Common myeloid progenitor, CD34-positive (primary cell): Measurements from ENCODE around the gene IGF2R.

ENCODE experiments used
- CTCF ChIA-PET: fragments of 350-600 bp; sonication (Branson Sonifier 250); formaldehyde crosslinking; loops from one replicate; lab custom pipeline; 2021; ENCODE audit warnings: antibody characterized with exemption; lab: Charles Lee
- POLR2A ChIA-PET: fragments of 350-600 bp; sonication (Branson Sonifier 250); formaldehyde crosslinking; loops from one replicate; lab custom pipeline; 2021; ENCODE audit warnings: antibody characterized with exemption; lab: Charles Lee
- DNase-seq, 3 donors: peaks; one replicate each; pipeline versions ENCODE4 v3.0.0 to v3.0.0-alpha.2; 2013
- H3K27ac ChIP-seq, 2 experiments: 1 replicate in 1 of 2; 2 replicates in 1 of 2; pipeline ENCODE4 v1.7.0; 2013; ENCODE audit warnings: inconsistent platforms in 2 of 2, low read length in 2 of 2, mild to moderate bottlenecking in 2 of 2, low read depth in 1 of 2, moderate library complexity in 1 of 2; ENCODE audit not compliant: severe bottlenecking in 2 of 2, insufficient read depth in 1 of 2, poor library complexity in 1 of 2
- H3K27me3 ChIP-seq, 5 experiments: replicated peaks in 2 of 5; 1 replicate in 3 of 5; 2 replicates in 2 of 5; pipeline versions ENCODE4 v1.6.1 to v1.7.0; 2013; ENCODE audit warnings: low read length in 4 of 5, mild to moderate bottlenecking in 2 of 5, moderate library complexity in 2 of 5, inconsistent platforms in 1 of 5; ENCODE audit not compliant: insufficient read depth in 5 of 5, control insufficient read depth in 4 of 5
- H3K36me3 ChIP-seq, 4 experiments: 1 replicate in 2 of 4; 2 replicates in 2 of 4; pipeline versions ENCODE4 v1.6.1 to v1.7.0; 2013; ENCODE audit warnings: low read length in 3 of 4, control low read depth in 1 of 4, mild to moderate bottlenecking in 1 of 4; ENCODE audit not compliant: control insufficient read depth in 4 of 4, insufficient read depth in 4 of 4
- H3K4me1 ChIP-seq, 4 experiments: 1 replicate in 3 of 4; 2 replicates in 1 of 4; pipeline versions ENCODE4 v1.6.1 to v1.7.1; 2013; ENCODE audit warnings: low read length in 3 of 4, mild to moderate bottlenecking in 3 of 4, control low read depth in 1 of 4, inconsistent platforms in 1 of 4, moderate library complexity in 1 of 4; ENCODE audit not compliant: control insufficient read depth in 4 of 4, insufficient read depth in 4 of 4; ENCODE audit errors: control extremely low read depth in 1 of 4
- H3K4me3 ChIP-seq, 7 experiments: 1 replicate in 4 of 7; 2 replicates in 3 of 7; pipeline versions ENCODE4 v1.5.1 to v1.7.0; 2013; ENCODE audit warnings: mild to moderate bottlenecking in 7 of 7, low read length in 6 of 7, moderate library complexity in 6 of 7, inconsistent platforms in 2 of 7, low read depth in 2 of 7, control low read depth in 1 of 7; ENCODE audit not compliant: insufficient read depth in 4 of 7, control insufficient read depth in 1 of 7; ENCODE audit errors: extremely low read depth in 1 of 7
- H3K9me3 ChIP-seq, 5 experiments: 1 replicate in 4 of 5; 2 replicates in 1 of 5; pipeline versions ENCODE4 v1.6.1 to v1.7.1; 2013; ENCODE audit warnings: low read length in 4 of 5, mild to moderate bottlenecking in 2 of 5, inconsistent platforms in 1 of 5, low read depth in 1 of 5, moderate library complexity in 1 of 5; ENCODE audit not compliant: control insufficient read depth in 4 of 5, insufficient read depth in 2 of 5; ENCODE audit errors: control extremely low read depth in 1 of 5
- WGBS: methylation state at CpG from one replicate; pipeline ENCODE4 v1.1.5; 2013; ENCODE audit not compliant: insufficient coverage; 5-methylcytosine and 5-hydroxymethylcytosine counted together

IGF2R gene

DNA sequence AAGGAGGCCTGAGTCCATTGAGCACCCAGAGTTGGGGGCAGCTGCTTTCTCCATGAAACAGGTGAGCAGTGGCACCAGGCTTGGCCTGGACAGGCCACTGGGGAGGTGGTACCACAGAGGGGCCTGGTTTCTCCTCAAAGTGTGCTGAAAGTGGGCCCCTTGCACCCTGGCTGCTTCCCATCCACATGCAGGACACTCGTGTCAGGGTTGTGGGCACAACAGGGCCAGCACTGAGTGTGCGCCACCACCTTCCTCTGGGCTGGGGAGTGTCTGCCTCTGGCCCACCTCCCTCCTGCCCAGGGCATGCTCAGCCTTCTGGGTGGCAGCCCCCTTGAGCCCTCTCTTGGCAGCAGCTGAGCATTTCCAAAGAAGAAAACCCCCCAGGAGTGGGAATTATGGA lies 147.5 kb downstream of the IGF2R start:
- CTCF ChIA-PET, result interaction anchor here (1.0 kb wide), 1 partner anchor 14 kb away, joined by 3 read pairs; no protein-coding TSS in a partner anchor
- 100% methylated on average over 2 of the region's 2 CpGs for WGBS
- POLR2A ChIA-PET, result no interaction called here
- Histone ChIP-seq H3K4me1 (no peaks in the 10 kb centered on the region), H3K27me3 (peaks cover 0 to 15% (median 2%) of the 10 kb centered on the region in 5 experiments), H3K9me3 (peaks cover 0 to 18% (median 8%) of the 10 kb centered on the region in 5 experiments), H3K27ac (no peak overlapping the region), H3K36me3 (no peaks in the 10 kb centered on the region), H3K4me3 (no peak overlapping the region)
- no peak for DNase-seq

DNA sequence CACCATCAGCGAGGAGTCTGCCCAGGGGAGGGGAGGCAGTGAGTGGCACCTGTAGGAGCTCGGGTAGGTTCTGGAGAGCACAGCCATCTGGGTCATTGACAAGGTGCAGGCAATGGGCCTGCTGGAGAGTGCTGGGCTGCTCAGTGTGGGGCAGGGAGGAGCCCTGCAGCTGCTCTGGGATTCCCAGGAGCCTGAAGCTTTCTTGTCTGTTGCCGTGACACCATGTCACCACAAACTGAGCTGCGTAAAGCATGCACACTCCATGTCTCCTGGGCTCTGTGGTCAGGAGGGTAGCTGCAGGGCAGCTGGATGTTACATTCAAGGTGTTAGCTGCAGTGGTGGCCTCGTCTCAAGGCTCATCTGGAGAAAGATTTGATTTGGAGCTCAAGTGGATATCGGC lies 148.3 kb downstream of the IGF2R start:
- WGBS, result 96% methylated on average over 5 of the region's 6 CpGs
- no peaks in the 10 kb centered on the region for H3K4me1 ChIP-seq
- H3K27me3 ChIP-seq, result peaks cover 0 to 17% (median 3%) of the 10 kb centered on the region in 5 experiments
- ChIA-PET CTCF (interaction anchor here (1.0 kb wide), 1 partner anchor 15 kb away, joined by 3 read pairs; no protein-coding TSS in a partner anchor), POLR2A (no interaction called here)
- DNase-seq, result no peak
- H3K9me3 ChIP-seq, result peaks cover 0 to 18% (median 8%) of the 10 kb centered on the region in 5 experiments
- H3K36me3 ChIP-seq, result no peaks in the 10 kb centered on the region
- no peak overlapping the region for H3K4me3 ChIP-seq
- H3K27ac ChIP-seq, result no peak overlapping the region

- 83% methylated on average over 4 of the region's 5 CpGs for WGBS
- no peak overlapping the region for H3K27ac ChIP-seq
- CTCF ChIA-PET, result interaction anchor here (1.1 kb wide), 1 partner anchor 33 kb away, joined by 3 read pairs; no protein-coding TSS in a partner anchor
Measured at GRCh38 chr6:160118620-160119229, 149.8 kb downstream of the IGF2R start.

GRCh38 chr6:160120087-160120486 lies 151.2 kb downstream of the IGF2R start:
- no peaks in the 10 kb centered on the region for H3K36me3 ChIP-seq
- ChIA-PET POLR2A (no interaction called here), CTCF (interaction anchor here (1.2 to 1.7 kb wide), 2 partner anchors 9 to 18 kb away, joined by 4 read pairs; no protein-coding TSS in a partner anchor)
- no peak overlapping the region for H3K4me3 ChIP-seq
- H3K9me3 ChIP-seq, result peaks cover 0 to 18% (median 8%) of the 10 kb centered on the region in 5 experiments
- H3K27ac ChIP-seq, result no peak overlapping the region
- 100% methylated on average over 1 of the region's 1 CpG for WGBS
- peaks cover 0 to 28% (median 6%) of the 10 kb centered on the region in 5 experiments for H3K27me3 ChIP-seq
- no peaks in the 10 kb centered on the region for H3K4me1 ChIP-seq
- no peak for DNase-seq

More at GRCh38 chr6:160118620-160119229, 149.8 kb downstream of the IGF2R start:
- DNase-seq, result no peak
- Histone ChIP-seq H3K27me3 (peaks cover 0 to 20% (median 5%) of the 10 kb centered on the region in 5 experiments), H3K36me3 (no peaks in the 10 kb centered on the region), H3K4me3 (no peak overlapping the region), H3K9me3 (peaks cover 0 to 18% (median 8%) of the 10 kb centered on the region in 5 experiments), H3K4me1 (no peaks in the 10 kb centered on the region)
- POLR2A ChIA-PET, result no interaction called here

- ChIA-PET CTCF (interaction anchor here (1.2 kb wide), 1 partner anchor 16 kb away, joined by 3 read pairs; no protein-coding TSS in a partner anchor), POLR2A (no interaction called here)
- DNase-seq, result no peak
- Histone ChIP-seq H3K36me3 (no peaks in the 10 kb centered on the region), H3K4me3 (no peak within 1 kb of the TSS), H3K9me3 (peaks cover 0 to 18% (median 8%) of the 10 kb centered on the region in 5 experiments), H3K4me1 (no peaks in the 10 kb centered on the region), H3K27ac (no peak within 1 kb of the TSS), H3K27me3 (peaks cover 0 to 28% (median 6%) of the 10 kb centered on the region in 5 experiments)
- 90% methylated on average over 4 of the region's 8 CpGs for WGBS
Measured at GRCh38 chr6:160121558-160121957, 152.7 kb downstream of the IGF2R start, which contains the start of gene SLC22A1. SLC22A1 (plus strand) TSS chr6:160121815; CDS start chr6:160121936, 121 bp downstream.

DNA sequence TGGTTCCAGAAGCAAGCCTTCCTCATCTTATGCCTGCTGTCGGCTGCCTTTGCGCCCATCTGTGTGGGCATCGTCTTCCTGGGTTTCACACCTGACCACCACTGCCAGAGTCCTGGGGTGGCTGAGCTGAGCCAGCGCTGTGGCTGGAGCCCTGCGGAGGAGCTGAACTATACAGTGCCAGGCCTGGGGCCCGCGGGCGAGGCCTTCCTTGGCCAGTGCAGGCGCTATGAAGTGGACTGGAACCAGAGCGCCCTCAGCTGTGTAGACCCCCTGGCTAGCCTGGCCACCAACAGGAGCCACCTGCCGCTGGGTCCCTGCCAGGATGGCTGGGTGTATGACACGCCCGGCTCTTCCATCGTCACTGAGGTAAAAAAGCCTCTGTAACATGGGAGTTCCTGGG lies 153.1 kb downstream of the IGF2R start:
- Histone ChIP-seq H3K4me1 (no peaks in the 10 kb centered on the region), H3K36me3 (no peaks in the 10 kb centered on the region), H3K9me3 (peaks cover 0 to 18% (median 8%) of the 10 kb centered on the region in 5 experiments), H3K27me3 (peaks cover 0 to 27% (median 7%) of the 10 kb centered on the region in 5 experiments), H3K27ac (no peak overlapping the region), H3K4me3 (no peak overlapping the region)
- WGBS, result 98% methylated on average over 14 of the region's 14 CpGs
- DNase-seq, result no peak
- CTCF ChIA-PET, result interaction anchor here (1.2 kb wide), 1 partner anchor 16 kb away, joined by 3 read pairs; no protein-coding TSS in a partner anchor
- POLR2A ChIA-PET, result no interaction called here

- Histone ChIP-seq H3K4me1 (no peaks in the 10 kb centered on the region), H3K27me3 (peaks cover 0 to 33% (median 10%) of the 10 kb centered on the region in 5 experiments), H3K4me3 (no peak overlapping the region), H3K36me3 (no peaks in the 10 kb centered on the region), H3K9me3 (peaks cover 0 to 12% (median 4%) of the 10 kb centered on the region in 5 experiments), H3K27ac (no peak overlapping the region)
- CTCF ChIA-PET, result no interaction called here
- WGBS, result 57% methylated on average over 1 of the region's 5 CpGs
- no peak for DNase-seq
- POLR2A ChIA-PET, result no interaction called here
Measured at GRCh38 chr6:160122744-160123143, 153.9 kb downstream of the IGF2R start.
